ENCODE data around the gene ABCC4. TPM values are rescaled to one million over a fixed set of nuclear protein-coding genes. Genes with fewer than 3 reads are reported as not detected.
"Not testable (repeated sequence)": the region's sequence is repeated elsewhere in the genome, so short reads cannot be mapped to it uniquely, and the experiment has no call there.

The ABCC4 gene
- total RNA-seq, 1 donor from 2014 or later, result 19.0 TPM

GRCh38 chr13:95201814-95202651 is 99.2 kb downstream of the ABCC4 start:
- H3K27ac Mint-ChIP-seq (ENCODE audit: unreplicated experiment), result no peak overlapping the region
- no peaks in the 10 kb centered on the region for H3K27me3 Mint-ChIP-seq (ENCODE audit: unreplicated experiment)
- peaks cover 14% of the 10 kb centered on the region for H3K4me1 Mint-ChIP-seq (ENCODE audit: unreplicated experiment)
- H3K36me3 Mint-ChIP-seq (ENCODE audit: low read depth, unreplicated experiment), result peaks cover 24% of the 10 kb centered on the region
- no peak overlapping the region for H3K4me3 Mint-ChIP-seq (ENCODE audit: unreplicated experiment)
- H3K9me3 Mint-ChIP-seq (ENCODE audit: unreplicated experiment), result no peaks in the 10 kb centered on the region
- no peak for DNase-seq (ENCODE audit: low spot score)
- TF ChIP-seq CTCF (IDR thresholded peaks at IDR 0.05; ENCODE audit: unreplicated experiment), result no peak

- H3K27ac Mint-ChIP-seq (ENCODE audit: unreplicated experiment); H3K4me1 Mint-ChIP-seq (ENCODE audit: unreplicated experiment); H3K4me3 Mint-ChIP-seq (ENCODE audit: unreplicated experiment); H3K9me3 Mint-ChIP-seq (ENCODE audit: unreplicated experiment); H3K27me3 Mint-ChIP-seq (ENCODE audit: unreplicated experiment); DNase-seq (ENCODE audit: low spot score): not testable (repeated sequence)
- H3K36me3 Mint-ChIP-seq (ENCODE audit: low read depth, unreplicated experiment), result peaks cover 23% of the 10 kb centered on the region
These were observed 100.8 kb downstream of the ABCC4 start for GRCh38 chr13:95200386-95200957.

- Mint-ChIP-seq H3K4me1 (ENCODE audit: unreplicated experiment) (peaks cover 7% of the 10 kb centered on the region), H3K27ac (ENCODE audit: unreplicated experiment) (no peak overlapping the region), H3K9me3 (ENCODE audit: unreplicated experiment) (no peaks in the 10 kb centered on the region), H3K27me3 (ENCODE audit: unreplicated experiment) (no peaks in the 10 kb centered on the region), H3K36me3 (ENCODE audit: low read depth, unreplicated experiment) (peaks cover 22% of the 10 kb centered on the region), H3K4me3 (ENCODE audit: unreplicated experiment) (no peak overlapping the region)
- no peak for DNase-seq (ENCODE audit: low spot score)
- TF ChIP-seq CTCF (IDR thresholded peaks at IDR 0.05; ENCODE audit: unreplicated experiment), result no peak
These were observed 101.4 kb downstream of the ABCC4 start for GRCh38 chr13:95199896-95200295.

- not testable (repeated sequence) for DNase-seq (ENCODE audit: low spot score); H3K9me3 Mint-ChIP-seq (ENCODE audit: unreplicated experiment); H3K27me3 Mint-ChIP-seq (ENCODE audit: unreplicated experiment); H3K4me3 Mint-ChIP-seq (ENCODE audit: unreplicated experiment); H3K27ac Mint-ChIP-seq (ENCODE audit: unreplicated experiment); H3K4me1 Mint-ChIP-seq (ENCODE audit: unreplicated experiment)
- peaks cover 18% of the 10 kb centered on the region for H3K36me3 Mint-ChIP-seq (ENCODE audit: low read depth, unreplicated experiment)
These were observed 102.6 kb downstream of the ABCC4 start for GRCh38 chr13:95198606-95199005.

GRCh38 chr13:95197548-95197947 is 103.7 kb downstream of the ABCC4 start:
- Mint-ChIP-seq H3K9me3 (ENCODE audit: unreplicated experiment) (no peaks in the 10 kb centered on the region), H3K36me3 (ENCODE audit: low read depth, unreplicated experiment) (peaks cover 21% of the 10 kb centered on the region), H3K4me3 (ENCODE audit: unreplicated experiment) (no peak overlapping the region), H3K27ac (ENCODE audit: unreplicated experiment) (no peak overlapping the region), H3K4me1 (ENCODE audit: unreplicated experiment) (peaks cover 7% of the 10 kb centered on the region), H3K27me3 (ENCODE audit: unreplicated experiment) (peaks cover 1% of the 10 kb centered on the region)
- TF ChIP-seq CTCF (IDR thresholded peaks at IDR 0.05; ENCODE audit: unreplicated experiment), result no peak
- no peak for DNase-seq (ENCODE audit: low spot score)

- peaks cover 13% of the 10 kb centered on the region for H3K36me3 Mint-ChIP-seq (ENCODE audit: low read depth, unreplicated experiment)
- H3K9me3 Mint-ChIP-seq (ENCODE audit: unreplicated experiment), result no peaks in the 10 kb centered on the region
- no peak overlapping the region for H3K4me3 Mint-ChIP-seq (ENCODE audit: unreplicated experiment)
- H3K27ac Mint-ChIP-seq (ENCODE audit: unreplicated experiment), result no peak overlapping the region
- no peak for DNase-seq (ENCODE audit: low spot score)
- H3K27me3 Mint-ChIP-seq (ENCODE audit: unreplicated experiment), result peaks cover 1% of the 10 kb centered on the region
- no peak for TF ChIP-seq CTCF (IDR thresholded peaks at IDR 0.05; ENCODE audit: unreplicated experiment)
- H3K4me1 Mint-ChIP-seq (ENCODE audit: unreplicated experiment), result peaks cover 7% of the 10 kb centered on the region
These were observed 106.1 kb downstream of the ABCC4 start for GRCh38 chr13:95195146-95195545.

Data from endothelial cell (in vitro differentiated cells).